Lung (tissue), 12 donors: ENCODE results near the gene GLUD1. TPM values are rescaled to one million over a fixed set of nuclear protein-coding genes. Genes with fewer than 3 reads are reported as not detected.

Source experiments
- ATAC-seq: fragments of 200-7000 bp; cut with Tn5 transposase; one replicate; pipeline ENCODE4 v1.9.1; 2020; ENCODE audit warnings: moderate number of reproducible peaks; ENCODE audit not compliant: insufficient read depth, low FRiP score
- DNase-seq, 3 donors: peaks; one replicate each; pipeline ENCODE4 v3.0.0-alpha.2; 2013 to 2017
- H3K27ac ChIP-seq, 2 donors: one replicate each; pipeline ENCODE4 v1.5.1; 2013; ENCODE audit warnings: mild to moderate bottlenecking in 2 of 2, moderate library complexity in 2 of 2, control low read depth in 1 of 2, inconsistent platforms in 1 of 2, low read depth in 1 of 2, low read length in 1 of 2
- H3K27me3 ChIP-seq, 3 donors: one replicate each; pipeline ENCODE4 v1.5.1; 2013; ENCODE audit warnings: low read length in 2 of 3; ENCODE audit not compliant: control insufficient read depth in 3 of 3, insufficient read depth in 3 of 3
- H3K36me3 ChIP-seq, 4 donors: one replicate each; pipeline ENCODE4 v1.5.1; 2013; ENCODE audit warnings: low read length in 4 of 4, mild to moderate bottlenecking in 1 of 4, moderate library complexity in 1 of 4; ENCODE audit not compliant: control insufficient read depth in 4 of 4, insufficient read depth in 4 of 4
- H3K4me1 ChIP-seq, 5 donors: one replicate each; pipeline ENCODE4 v1.5.1; 2013; ENCODE audit warnings: low read length in 5 of 5, mild to moderate bottlenecking in 2 of 5, moderate library complexity in 1 of 5; ENCODE audit not compliant: control insufficient read depth in 5 of 5, insufficient read depth in 5 of 5
- H3K4me3 ChIP-seq: one replicate; pipeline ENCODE4 v1.5.1; 2013; ENCODE audit warnings: mild to moderate bottlenecking, control low read depth, moderate library complexity
- H3K9ac ChIP-seq, 2 donors: one replicate each; pipeline ENCODE4 v1.5.1; 2013; ENCODE audit warnings: low read length in 2 of 2, control low read depth in 1 of 2; ENCODE audit not compliant: insufficient read depth in 1 of 2
- H3K9me3 ChIP-seq, 4 donors: one replicate each; pipeline ENCODE4 v1.5.1; 2013; ENCODE audit warnings: low read length in 3 of 4, mild to moderate bottlenecking in 1 of 4, moderate library complexity in 1 of 4; ENCODE audit not compliant: control insufficient read depth in 4 of 4, insufficient read depth in 3 of 4
- WGBS, 2 donors: extraction: QIAGEN DNeasy Blood & Tissue Kit; methylation state at CpG; one replicate each; pipeline ENCODE4 v1.1.7; 2013; 5-methylcytosine and 5-hydroxymethylcytosine counted together
- polyA plus RNA-seq, 2 donors: library from polyadenylated mRNA; stranded (reverse); fragments of 200-250 nt; gene quantifications; one replicate each; pipeline ENCODE4 v1.2.1, GENCODE V29; 2013
- total RNA-seq, 2 donors: library from RNA; depleted of rRNA in 1 of 2; stranded (reverse); fragments of >200 nt in 1 of 2; gene quantifications; one replicate each; pipeline ENCODE4 v1.2.1, GENCODE V29; 2014 to 2021
- TF ChIP-seq, protein P1 (sequence below): IDR thresholded peaks from 2 replicates; pipeline ENCODE4 v1.5.1; 2012; ENCODE audit warnings: mild to moderate bottlenecking; ENCODE audit errors: control extremely low read depth, extremely low read depth
- donor health status: control.
- donor health status: control.
- donor health status: Bipolar disorder and iron deficiency.
- donor health status: healthy.
- donor health status: DM: yes; HTN: yes; CAD: no.

Gene GLUD1
- total and polyA plus RNA-seq, 4 donors, result 52.7 to 133 (median 96.7) TPM

DNA sequence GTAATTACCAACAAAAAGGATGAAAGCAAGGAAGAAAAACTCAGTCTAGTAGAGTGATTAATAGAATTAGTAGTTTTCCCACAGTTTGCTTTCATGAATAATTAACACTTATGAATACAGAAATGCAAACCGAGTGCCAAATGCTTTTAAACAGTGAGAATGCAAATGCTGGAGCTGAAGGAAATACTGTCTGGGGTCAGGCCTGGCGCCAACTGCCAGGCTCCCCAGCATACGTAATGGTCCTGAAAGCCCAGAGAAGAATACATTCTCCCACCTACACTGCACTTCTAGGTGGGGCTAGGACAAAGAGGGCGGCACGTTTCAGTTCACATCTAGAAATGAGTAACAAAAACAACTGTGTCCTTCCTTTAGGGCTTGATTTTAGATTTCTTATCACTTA, 30.0 kb downstream of the GLUD1 start:
- DNase-seq (no peak), ATAC-seq (no peak)
- TF ChIP-seq, protein P1, sequence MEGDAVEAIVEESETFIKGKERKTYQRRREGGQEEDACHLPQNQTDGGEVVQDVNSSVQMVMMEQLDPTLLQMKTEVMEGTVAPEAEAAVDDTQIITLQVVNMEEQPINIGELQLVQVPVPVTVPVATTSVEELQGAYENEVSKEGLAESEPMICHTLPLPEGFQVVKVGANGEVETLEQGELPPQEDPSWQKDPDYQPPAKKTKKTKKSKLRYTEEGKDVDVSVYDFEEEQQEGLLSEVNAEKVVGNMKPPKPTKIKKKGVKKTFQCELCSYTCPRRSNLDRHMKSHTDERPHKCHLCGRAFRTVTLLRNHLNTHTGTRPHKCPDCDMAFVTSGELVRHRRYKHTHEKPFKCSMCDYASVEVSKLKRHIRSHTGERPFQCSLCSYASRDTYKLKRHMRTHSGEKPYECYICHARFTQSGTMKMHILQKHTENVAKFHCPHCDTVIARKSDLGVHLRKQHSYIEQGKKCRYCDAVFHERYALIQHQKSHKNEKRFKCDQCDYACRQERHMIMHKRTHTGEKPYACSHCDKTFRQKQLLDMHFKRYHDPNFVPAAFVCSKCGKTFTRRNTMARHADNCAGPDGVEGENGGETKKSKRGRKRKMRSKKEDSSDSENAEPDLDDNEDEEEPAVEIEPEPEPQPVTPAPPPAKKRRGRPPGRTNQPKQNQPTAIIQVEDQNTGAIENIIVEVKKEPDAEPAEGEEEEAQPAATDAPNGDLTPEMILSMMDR, result no peak
- Histone ChIP-seq H3K36me3 (peaks cover 16 to 47% (median 32%) of the 10 kb centered on the region in 4 donors), H3K9ac (no peak overlapping the region), H3K27me3 (no peaks in the 10 kb centered on the region), H3K4me3 (no peak overlapping the region), H3K9me3 (no peaks in the 10 kb centered on the region), H3K27ac (no peak overlapping the region), H3K4me1 (no peaks in the 10 kb centered on the region)
- WGBS, 2 donors, result 80 to 90% methylated on average over 5 of the region's 5 CpGs

DNA sequence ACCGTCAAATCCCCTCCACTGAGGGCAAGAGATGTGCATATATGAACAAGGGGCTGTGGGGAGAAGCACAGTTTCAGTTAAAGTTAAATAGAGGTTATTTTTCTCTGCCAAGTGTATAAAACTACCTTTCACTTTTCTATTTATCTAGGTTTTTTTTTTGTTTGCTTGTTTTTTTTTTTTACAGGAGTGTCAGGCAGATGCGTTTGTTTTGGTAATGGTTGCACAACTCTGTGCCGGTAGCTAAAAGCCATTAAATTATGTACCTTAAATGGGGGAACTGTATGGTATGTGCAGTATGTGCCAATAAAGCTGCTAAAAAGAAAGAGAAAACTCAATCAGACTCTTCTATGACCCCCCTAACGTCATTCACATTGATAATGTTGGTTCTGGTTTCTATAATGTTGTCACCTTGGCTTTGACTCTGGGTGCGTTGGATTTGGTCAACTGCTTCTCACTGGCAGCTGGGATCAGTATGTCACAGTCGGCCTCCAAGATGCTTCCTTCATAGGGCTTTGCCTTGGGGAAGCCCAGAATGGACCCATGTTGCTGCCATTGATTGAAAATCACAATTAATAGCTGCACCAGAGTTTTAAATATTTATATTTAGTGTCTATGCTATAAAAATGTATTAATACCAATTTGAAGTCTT, 34.2 kb downstream of the GLUD1 start:
- DNase-seq, result no peak
- H3K27ac ChIP-seq, result no peak overlapping the region
- TF ChIP-seq, protein P1, result no peak
- no peaks in the 10 kb centered on the region for H3K27me3 ChIP-seq
- peaks cover 15 to 34% (median 25%) of the 10 kb centered on the region in 4 donors for H3K36me3 ChIP-seq
- H3K9me3 ChIP-seq, result no peaks in the 10 kb centered on the region
- no peak overlapping the region for H3K9ac ChIP-seq
- no peak overlapping the region for H3K4me3 ChIP-seq
- no peak for ATAC-seq
- WGBS, 2 donors, result 87% methylated on average over 6 of the region's 6 CpGs
- peaks cover 0 to 2% (median 0%) of the 10 kb centered on the region in 5 donors for H3K4me1 ChIP-seq

DNA sequence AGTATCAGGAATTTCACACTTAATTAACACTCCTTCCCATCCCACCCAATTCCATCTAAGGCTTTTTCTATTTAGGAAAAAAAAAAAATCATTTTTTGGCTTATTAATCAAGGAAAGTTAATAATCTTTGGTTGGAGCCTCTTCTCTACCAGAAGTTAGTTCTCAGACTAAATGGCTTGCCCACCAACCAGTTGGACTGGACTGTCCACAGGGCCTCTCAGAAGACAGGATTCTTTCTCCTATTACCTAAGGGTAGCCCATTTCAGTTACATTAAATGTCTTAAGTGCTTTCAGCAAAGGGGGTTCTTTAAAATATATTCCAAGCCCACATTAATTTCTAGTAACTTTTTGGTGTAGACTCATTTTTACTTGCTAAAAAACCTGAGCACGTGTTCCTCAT, 35.2 kb downstream of the GLUD1 start:
- TF ChIP-seq, protein P1, result no peak
- WGBS, 2 donors, result 87 to 98% methylated on average over 1 of the region's 1 CpG
- DNase-seq (no peak), ATAC-seq (no peak)
- no peak overlapping the region for H3K27ac ChIP-seq
- no peak overlapping the region for H3K4me3 ChIP-seq
- peaks cover 0 to 12% (median 2%) of the 10 kb centered on the region in 5 donors for H3K4me1 ChIP-seq
- no peaks in the 10 kb centered on the region for H3K27me3 ChIP-seq
- H3K36me3 ChIP-seq, result peaks cover 19 to 34% (median 27%) of the 10 kb centered on the region in 4 donors
- no peak overlapping the region for H3K9ac ChIP-seq
- no peaks in the 10 kb centered on the region for H3K9me3 ChIP-seq
